ENCODE data around the gene SH3PXD2A.

GRCh38 chr10:103711351-103711994 is 143.9 kb downstream of the SH3PXD2A start:
- TF ChIP-seq CTCF (conservative IDR thresholded peaks at IDR 0.05; ENCODE audit: low read depth in 2 of 2) (peak; percentile 48 to 49), EZH2phosphoT487 (IDR thresholded peaks at IDR 0.05; ENCODE audit: unreplicated experiment) (no peak), REST (IDR thresholded peaks at IDR 0.05; ENCODE audit: unreplicated experiment) (no peak), JUNB (IDR thresholded peaks at IDR 0.05; ENCODE audit: unreplicated experiment) (no peak), EZH2 (IDR thresholded peaks at IDR 0.05; ENCODE audit: low read depth, unreplicated experiment) (no peak), CREB1 (CRISPR knock-in tag; IDR thresholded peaks at IDR 0.05; ENCODE audit: low read depth) (no peak), NANOG (IDR thresholded peaks at IDR 0.05; ENCODE audit: borderline replicate concordance) (no peak), POLR2AphosphoS5 (IDR thresholded peaks at IDR 0.05; ENCODE audit: low read depth) (no peak), ZNF331 (CRISPR knock-in tag; IDR thresholded peaks at IDR 0.05; ENCODE audit: low read depth) (no peak), ETS1 (IDR thresholded peaks at IDR 0.05) (no peak), ZNF114 (CRISPR knock-in tag; IDR thresholded peaks at IDR 0.05) (no peak), STAT1 (IDR thresholded peaks at IDR 0.05; ENCODE audit: unreplicated experiment) (no peak)
